Testis (tissue), 2 donors: ENCODE measurements around the gene SCRG1.

Experiments used
- CTCF ChIP-seq, 3 experiments: fragments of 450-650 bp in 2 of 3; fragments of 200-600 bp in 1 of 3; sonication (generic) in 1 of 3; IDR thresholded peaks; one replicate each; pipeline ENCODE4 v1.5.1; 2016 to 2019; ENCODE audit warnings: antibody characterized with exemption in 3 of 3, mild to moderate bottlenecking in 2 of 3, moderate library complexity in 1 of 3
- POLR2A ChIP-seq: fragments of 450-650 bp; IDR thresholded peaks from one replicate; pipeline ENCODE4 v1.6.1; 2017; ENCODE audit warnings: antibody characterized with exemption, mild to moderate bottlenecking, moderate library complexity

DNA sequence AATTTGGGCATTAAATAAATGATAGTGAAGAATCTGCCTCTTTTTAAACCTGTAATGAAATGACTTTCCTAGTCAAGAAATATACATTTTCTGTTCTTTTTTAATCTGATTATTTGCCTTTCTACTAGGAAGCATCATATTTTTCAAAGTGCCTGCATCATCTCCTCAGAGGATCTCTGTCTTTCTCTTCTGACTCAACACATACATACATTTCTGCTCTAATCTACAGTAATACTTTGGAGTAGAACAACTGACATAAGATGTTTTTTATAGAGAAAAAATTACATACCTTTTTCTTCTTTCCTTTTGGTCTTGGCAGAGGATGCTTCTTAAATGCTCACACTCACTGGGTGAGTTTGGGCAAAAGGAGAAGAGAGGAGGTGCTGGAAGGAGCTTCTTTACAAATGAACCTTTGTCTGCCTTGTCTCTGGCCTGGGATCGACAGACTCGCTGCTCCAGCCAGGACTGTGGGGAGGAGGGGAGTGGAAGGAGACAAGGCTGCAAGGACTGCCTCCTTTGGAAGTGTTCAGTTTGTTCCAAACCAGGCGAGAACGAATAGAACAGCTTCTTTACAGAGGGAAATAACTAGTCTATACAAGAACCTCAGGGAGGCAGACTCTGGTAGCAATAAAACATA is at the start of gene SCRG1:
- TF ChIP-seq CTCF (IDR thresholded peaks at IDR 0.05) (no peak), POLR2A (no peak)
